ENCODE measurements around the gene UACA. TPM values are rescaled to one million over a fixed set of nuclear protein-coding genes. Genes with fewer than 3 reads are reported as not detected.
A peak's percentile ranks its signal among the peaks of the same experiment; 100 is the strongest.

Gene UACA
- total RNA-seq, 1 experiment from 2014 or later = 44.8 TPM

DNA sequence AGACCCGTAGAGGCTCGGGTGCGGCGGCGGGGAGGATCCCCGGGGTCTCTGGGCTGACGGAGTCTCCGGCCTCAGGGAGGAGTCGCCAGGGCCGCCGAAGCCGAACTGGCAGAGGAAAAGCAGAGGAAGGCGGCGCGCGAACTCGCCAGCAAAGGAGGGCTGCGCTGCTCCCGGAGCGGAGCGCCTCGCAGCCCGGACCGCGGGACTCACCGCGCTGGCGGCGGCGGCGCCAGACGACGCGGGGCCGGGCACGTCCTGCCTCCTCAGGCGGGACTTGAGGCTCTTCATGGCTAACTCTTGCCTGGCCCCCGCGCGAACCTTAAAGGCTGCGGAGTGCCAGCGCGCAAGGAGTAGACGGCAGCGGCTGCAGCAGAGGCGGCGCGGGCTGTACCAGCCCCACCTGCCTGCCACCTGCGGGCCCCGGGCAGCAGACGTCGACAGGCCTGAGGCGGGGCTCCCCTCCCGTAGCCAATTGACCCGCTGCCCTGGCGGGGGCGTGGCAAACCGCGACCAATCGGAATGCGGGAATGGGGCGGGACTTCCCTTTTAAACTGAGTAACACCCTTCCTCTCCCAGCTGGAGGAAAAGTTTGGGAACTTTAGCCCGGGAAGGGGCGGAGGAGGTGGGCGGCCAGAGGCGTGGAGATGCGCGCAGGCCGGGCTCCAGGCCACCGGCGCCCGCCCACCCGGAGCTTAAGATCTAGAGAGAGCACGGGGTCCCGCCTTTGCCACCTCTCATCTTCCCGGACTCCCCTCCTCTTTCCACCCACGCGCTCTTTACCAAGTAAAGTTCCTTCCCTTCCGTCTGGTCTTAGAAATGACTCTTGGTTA is at the start of gene UACA (continued):
- TF ChIP-seq, protein P1, sequence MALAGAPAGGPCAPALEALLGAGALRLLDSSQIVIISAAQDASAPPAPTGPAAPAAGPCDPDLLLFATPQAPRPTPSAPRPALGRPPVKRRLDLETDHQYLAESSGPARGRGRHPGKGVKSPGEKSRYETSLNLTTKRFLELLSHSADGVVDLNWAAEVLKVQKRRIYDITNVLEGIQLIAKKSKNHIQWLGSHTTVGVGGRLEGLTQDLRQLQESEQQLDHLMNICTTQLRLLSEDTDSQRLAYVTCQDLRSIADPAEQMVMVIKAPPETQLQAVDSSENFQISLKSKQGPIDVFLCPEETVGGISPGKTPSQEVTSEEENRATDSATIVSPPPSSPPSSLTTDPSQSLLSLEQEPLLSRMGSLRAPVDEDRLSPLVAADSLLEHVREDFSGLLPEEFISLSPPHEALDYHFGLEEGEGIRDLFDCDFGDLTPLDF (CRISPR knock-in tag; IDR thresholded peaks at IDR 0.05) = no peak
- TF ChIP-seq MYBL2 (CRISPR knock-in tag; IDR thresholded peaks at IDR 0.05) = peak; percentile 95; the same call in 1 of the 2 replicates
- TF ChIP-seq OVOL2 (CRISPR knock-in tag; IDR thresholded peaks at IDR 0.05; ENCODE audit: borderline replicate concordance) = no peak
- TF ChIP-seq NFE2L1 (CRISPR knock-in tag; IDR thresholded peaks at IDR 0.05) = no peak; the same call in 1 of the 2 replicates
- TF ChIP-seq, protein P2, sequence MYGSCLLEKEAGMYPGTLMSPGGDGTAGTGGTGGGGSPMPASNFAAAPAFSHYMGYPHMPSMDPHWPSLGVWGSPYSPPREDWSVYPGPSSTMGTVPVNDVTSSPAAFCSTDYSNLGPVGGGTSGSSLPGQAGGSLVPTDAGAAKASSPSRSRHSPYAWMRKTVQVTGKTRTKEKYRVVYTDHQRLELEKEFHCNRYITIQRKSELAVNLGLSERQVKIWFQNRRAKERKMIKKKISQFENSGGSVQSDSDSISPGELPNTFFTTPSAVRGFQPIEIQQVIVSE (CRISPR knock-in tag; IDR thresholded peaks at IDR 0.05; ENCODE audit: borderline replicate concordance) = no peak
- no peak for TF ChIP-seq ZMAT4 (CRISPR knock-in tag; IDR thresholded peaks at IDR 0.05)
- TF ChIP-seq ETV6 (CRISPR knock-in tag; IDR thresholded peaks at IDR 0.05) = peak; percentile 78
- TF ChIP-seq NR3C1 (CRISPR knock-in tag; conservative IDR thresholded peaks at IDR 0.05; ENCODE audit: low read depth) = no peak
- TF ChIP-seq, protein P3, sequence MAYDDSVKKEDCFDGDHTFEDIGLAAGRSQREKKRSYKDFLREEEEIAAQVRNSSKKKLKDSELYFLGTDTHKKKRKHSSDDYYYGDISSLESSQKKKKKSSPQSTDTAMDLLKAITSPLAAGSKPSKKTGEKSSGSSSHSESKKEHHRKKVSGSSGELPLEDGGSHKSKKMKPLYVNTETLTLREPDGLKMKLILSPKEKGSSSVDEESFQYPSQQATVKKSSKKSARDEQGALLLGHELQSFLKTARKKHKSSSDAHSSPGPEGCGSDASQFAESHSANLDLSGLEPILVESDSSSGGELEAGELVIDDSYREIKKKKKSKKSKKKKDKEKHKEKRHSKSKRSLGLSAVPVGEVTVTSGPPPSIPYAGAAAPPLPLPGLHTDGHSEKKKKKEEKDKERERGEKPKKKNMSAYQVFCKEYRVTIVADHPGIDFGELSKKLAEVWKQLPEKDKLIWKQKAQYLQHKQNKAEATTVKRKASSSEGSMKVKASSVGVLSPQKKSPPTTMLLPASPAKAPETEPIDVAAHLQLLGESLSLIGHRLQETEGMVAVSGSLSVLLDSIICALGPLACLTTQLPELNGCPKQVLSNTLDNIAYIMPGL (CRISPR knock-in tag; IDR thresholded peaks at IDR 0.05) = peak; percentile 81
- no peak for TF ChIP-seq FOXJ3 (CRISPR knock-in tag; IDR thresholded peaks at IDR 0.05; ENCODE audit: borderline replicate concordance)
- TF ChIP-seq, protein P4, sequence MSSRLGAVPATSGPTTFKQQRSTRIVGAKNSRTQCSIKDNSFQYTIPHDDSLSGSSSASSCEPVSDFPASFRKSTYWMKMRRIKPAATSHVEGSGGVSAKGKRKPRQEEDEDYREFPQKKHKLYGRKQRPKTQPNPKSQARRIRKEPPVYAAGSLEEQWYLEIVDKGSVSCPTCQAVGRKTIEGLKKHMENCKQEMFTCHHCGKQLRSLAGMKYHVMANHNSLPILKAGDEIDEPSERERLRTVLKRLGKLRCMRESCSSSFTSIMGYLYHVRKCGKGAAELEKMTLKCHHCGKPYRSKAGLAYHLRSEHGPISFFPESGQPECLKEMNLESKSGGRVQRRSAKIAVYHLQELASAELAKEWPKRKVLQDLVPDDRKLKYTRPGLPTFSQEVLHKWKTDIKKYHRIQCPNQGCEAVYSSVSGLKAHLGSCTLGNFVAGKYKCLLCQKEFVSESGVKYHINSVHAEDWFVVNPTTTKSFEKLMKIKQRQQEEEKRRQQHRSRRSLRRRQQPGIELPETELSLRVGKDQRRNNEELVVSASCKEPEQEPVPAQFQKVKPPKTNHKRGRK (CRISPR knock-in tag; IDR thresholded peaks at IDR 0.05; ENCODE audit: borderline replicate concordance) = no peak
- TF ChIP-seq, protein P5, sequence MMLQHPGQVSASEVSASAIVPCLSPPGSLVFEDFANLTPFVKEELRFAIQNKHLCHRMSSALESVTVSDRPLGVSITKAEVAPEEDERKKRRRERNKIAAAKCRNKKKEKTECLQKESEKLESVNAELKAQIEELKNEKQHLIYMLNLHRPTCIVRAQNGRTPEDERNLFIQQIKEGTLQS (CRISPR knock-in tag; conservative IDR thresholded peaks at IDR 0.05) = no peak
- peak; percentile 89 for TF ChIP-seq SP1 (CRISPR knock-in tag; conservative IDR thresholded peaks at IDR 0.05)
- TF ChIP-seq ZNF416 (CRISPR knock-in tag; IDR thresholded peaks at IDR 0.05) = no peak
- TF ChIP-seq, protein P6, sequence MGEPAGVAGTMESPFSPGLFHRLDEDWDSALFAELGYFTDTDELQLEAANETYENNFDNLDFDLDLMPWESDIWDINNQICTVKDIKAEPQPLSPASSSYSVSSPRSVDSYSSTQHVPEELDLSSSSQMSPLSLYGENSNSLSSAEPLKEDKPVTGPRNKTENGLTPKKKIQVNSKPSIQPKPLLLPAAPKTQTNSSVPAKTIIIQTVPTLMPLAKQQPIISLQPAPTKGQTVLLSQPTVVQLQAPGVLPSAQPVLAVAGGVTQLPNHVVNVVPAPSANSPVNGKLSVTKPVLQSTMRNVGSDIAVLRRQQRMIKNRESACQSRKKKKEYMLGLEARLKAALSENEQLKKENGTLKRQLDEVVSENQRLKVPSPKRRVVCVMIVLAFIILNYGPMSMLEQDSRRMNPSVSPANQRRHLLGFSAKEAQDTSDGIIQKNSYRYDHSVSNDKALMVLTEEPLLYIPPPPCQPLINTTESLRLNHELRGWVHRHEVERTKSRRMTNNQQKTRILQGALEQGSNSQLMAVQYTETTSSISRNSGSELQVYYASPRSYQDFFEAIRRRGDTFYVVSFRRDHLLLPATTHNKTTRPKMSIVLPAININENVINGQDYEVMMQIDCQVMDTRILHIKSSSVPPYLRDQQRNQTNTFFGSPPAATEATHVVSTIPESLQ (CRISPR knock-in tag; IDR thresholded peaks at IDR 0.05) = no peak
- no peak for TF ChIP-seq ZNF121 (CRISPR knock-in tag; IDR thresholded peaks at IDR 0.05)

- CTCF ChIA-PET = interaction anchor here (0.6 to 4.3 kb wide), 9 partner anchors 12 to 243 kb away, joined by 3 to 33 read pairs (median 8); no protein-coding TSS in a partner anchor
- Mint-ChIP-seq H3K4me1 (peaks cover 9% of the 10 kb centered on the region), H3K4me3 (no peak overlapping the region), H3K36me3 (no peaks in the 10 kb centered on the region), H3K9me3 (peaks cover 7% of the 10 kb centered on the region), H3K27me3 (ENCODE audit: low read depth) (no peaks in the 10 kb centered on the region; the same call in 1 of the 2 replicates), H3K27ac (no peak overlapping the region)
- DNase-seq (ENCODE audit: low spot score) = no peak
- no peak for ATAC-seq
- POLR2A ChIA-PET = no interaction called here
- TF ChIP-seq E2F5 (CRISPR knock-in tag; IDR thresholded peaks at IDR 0.05) = no peak
- no peak for TF ChIP-seq ZNF416 (CRISPR knock-in tag; IDR thresholded peaks at IDR 0.05)
- TF ChIP-seq MXD4 (CRISPR knock-in tag; IDR thresholded peaks at IDR 0.05; ENCODE audit: borderline replicate concordance) = no peak
- no peak for TF ChIP-seq JAZF1 (CRISPR knock-in tag; IDR thresholded peaks at IDR 0.05)
- TF ChIP-seq SP1 (CRISPR knock-in tag; conservative IDR thresholded peaks at IDR 0.05) = no peak
- no peak for TF ChIP-seq OVOL2 (CRISPR knock-in tag; IDR thresholded peaks at IDR 0.05; ENCODE audit: borderline replicate concordance)
- no peak for TF ChIP-seq NR1H2 (CRISPR knock-in tag; IDR thresholded peaks at IDR 0.05)
- TF ChIP-seq JUN (CRISPR knock-in tag; IDR thresholded peaks at IDR 0.05) = no peak
Observed at GRCh38 chr15:70812827-70813364, 49.5 kb upstream of the UACA start.
